Measurements from ENCODE around the gene AP3B1.
"Not testable (repeated sequence)": the region's sequence is repeated elsewhere in the genome, so short reads cannot be mapped to it uniquely, and the experiment has no call there.

DNA sequence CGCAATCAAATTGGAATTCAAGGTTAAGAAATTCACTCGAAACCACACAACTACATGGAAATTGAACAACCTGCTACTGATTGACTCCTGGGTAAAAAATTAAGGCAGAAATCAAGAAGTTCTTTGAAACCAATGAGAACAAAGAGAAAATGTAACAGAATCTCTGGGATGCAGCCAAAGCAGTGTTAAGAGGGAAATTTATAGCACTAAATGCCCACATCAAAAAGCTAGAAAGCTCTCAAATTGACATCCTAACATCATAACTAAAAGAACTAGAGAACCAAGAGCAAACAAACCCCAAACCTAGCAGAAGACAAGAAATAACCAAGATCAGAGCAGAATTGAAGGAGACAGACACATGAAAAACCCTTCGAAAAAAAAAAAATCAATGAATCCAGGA is 226.9 kb downstream of the AP3B1 start:
- TF ChIP-seq, protein P1, sequence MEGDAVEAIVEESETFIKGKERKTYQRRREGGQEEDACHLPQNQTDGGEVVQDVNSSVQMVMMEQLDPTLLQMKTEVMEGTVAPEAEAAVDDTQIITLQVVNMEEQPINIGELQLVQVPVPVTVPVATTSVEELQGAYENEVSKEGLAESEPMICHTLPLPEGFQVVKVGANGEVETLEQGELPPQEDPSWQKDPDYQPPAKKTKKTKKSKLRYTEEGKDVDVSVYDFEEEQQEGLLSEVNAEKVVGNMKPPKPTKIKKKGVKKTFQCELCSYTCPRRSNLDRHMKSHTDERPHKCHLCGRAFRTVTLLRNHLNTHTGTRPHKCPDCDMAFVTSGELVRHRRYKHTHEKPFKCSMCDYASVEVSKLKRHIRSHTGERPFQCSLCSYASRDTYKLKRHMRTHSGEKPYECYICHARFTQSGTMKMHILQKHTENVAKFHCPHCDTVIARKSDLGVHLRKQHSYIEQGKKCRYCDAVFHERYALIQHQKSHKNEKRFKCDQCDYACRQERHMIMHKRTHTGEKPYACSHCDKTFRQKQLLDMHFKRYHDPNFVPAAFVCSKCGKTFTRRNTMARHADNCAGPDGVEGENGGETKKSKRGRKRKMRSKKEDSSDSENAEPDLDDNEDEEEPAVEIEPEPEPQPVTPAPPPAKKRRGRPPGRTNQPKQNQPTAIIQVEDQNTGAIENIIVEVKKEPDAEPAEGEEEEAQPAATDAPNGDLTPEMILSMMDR (IDR thresholded peaks at IDR 0.05), result not testable (repeated sequence)
- TF ChIP-seq EZH2 (IDR thresholded peaks at IDR 0.05; ENCODE audit: borderline replicate concordance, insufficient read depth, low read depth, low read length, poor library complexity, severe bottlenecking), result not testable (repeated sequence)
